Gastroesophageal sphincter (tissue), 4 donors: ENCODE measurements around the gene TSEN34. TPM values are rescaled to one million over a fixed set of nuclear protein-coding genes. Genes with fewer than 3 reads are reported as not detected.
"Not testable (repeated sequence)": the region's sequence is repeated elsewhere in the genome, so short reads cannot be mapped to it uniquely, and the experiment has no call there.

Experiments used
- ATAC-seq: fragments of 150-250 bp; one replicate; pipeline ENCODE4 v1.9.1; 2016; ENCODE audit warnings: mild to moderate bottlenecking, moderate library complexity
- H3K27ac ChIP-seq, 4 donors: fragments of 200-600 bp; sonication (generic) in 3 of 4; 1 replicate in 3 of 4; 2 replicates in 1 of 4; pipeline ENCODE4 v1.5.1; 2016 to 2019
- H3K27me3 ChIP-seq: fragments of 200-600 bp; sonication (generic); one replicate; pipeline ENCODE4 v1.5.1; 2019
- H3K36me3 ChIP-seq, 2 donors: fragments of 200-600 bp; sonication (generic); one replicate each; pipeline ENCODE4 v1.5.1; 2019; ENCODE audit warnings: control low read depth in 1 of 2
- H3K4me1 ChIP-seq, 3 donors: fragments of 200-600 bp; sonication (generic); 1 replicate in 2 of 3; 2 replicates in 1 of 3; pipeline ENCODE4 v1.5.1; 2016 to 2019; ENCODE audit warnings: control low read depth in 2 of 3
- H3K4me3 ChIP-seq, 2 donors: fragments of 200-600 bp; sonication (generic); one replicate each; pipeline ENCODE4 v1.5.1; 2019; ENCODE audit warnings: mild to moderate bottlenecking in 1 of 2, moderate library complexity in 1 of 2
- H3K9me3 ChIP-seq, 3 donors: fragments of 200-600 bp; sonication (generic); one replicate each; pipeline ENCODE4 v1.5.1; 2017 to 2019; ENCODE audit warnings: control low read depth in 2 of 3
- CTCF ChIP-seq, 4 experiments: fragments of 200-600 bp in 2 of 4; fragments of 450-650 bp in 2 of 4; sonication (generic) in 1 of 4; IDR thresholded peaks; one replicate each; pipeline ENCODE4 v1.5.1; 2017 to 2019; ENCODE audit warnings: antibody characterized with exemption in 4 of 4, mild to moderate bottlenecking in 2 of 4, moderate library complexity in 2 of 4
- EP300 ChIP-seq: sonication (generic); formaldehyde crosslinking; IDR thresholded peaks from one replicate; pipeline ENCODE4 v1.6.1; 2017; ENCODE audit warnings: antibody characterized with exemption, mild to moderate bottlenecking
- POLR2A ChIP-seq, 2 donors: fragments of 450-650 bp; IDR thresholded peaks; one replicate each; pipeline ENCODE4 v1.6.1; 2017; ENCODE audit warnings: antibody characterized with exemption in 2 of 2, mild to moderate bottlenecking in 2 of 2, moderate library complexity in 1 of 2
- POLR2AphosphoS5 ChIP-seq: sonication (generic); formaldehyde crosslinking; IDR thresholded peaks from one replicate; pipeline ENCODE4 v1.6.1; 2017; ENCODE audit warnings: antibody characterized with exemption
- WGBS, 2 donors: methylation state at CpG; one replicate each; pipeline ENCODE4 v1.1.5; 2018; ENCODE audit warnings: low coverage in 1 of 2; 5-methylcytosine and 5-hydroxymethylcytosine counted together
- total RNA-seq, 4 donors: library from RNA; depleted of rRNA; stranded (reverse); fragments of >200 nt; gene quantifications; one replicate each; pipeline ENCODE4 v1.1.0, GENCODE V29; 2016

Gene TSEN34
- total RNA-seq, 4 donors from 2014 or later = 57.4 to 73.2 (median 69.8) TPM

- Histone ChIP-seq H3K4me1 (peaks cover 0 to 59% (median 25%) of the 10 kb centered on the region in 3 donors), H3K36me3 (peaks cover 0 to 35% of the 10 kb centered on the region in 2 donors), H3K4me3 (no peak overlapping the region), H3K9me3 (no peaks in the 10 kb centered on the region), H3K27ac (peak overlapping the region in 3 of 4 donors; percentile 68 to 90 (median 82)), H3K27me3 (no peaks in the 10 kb centered on the region)
- TF ChIP-seq POLR2AphosphoS5 = peak; percentile 92
- no peak for TF ChIP-seq EP300
- WGBS, 2 donors = 28 to 44% methylated on average over 3 to 7 of the region's 10 CpGs
- peak; percentile 84 for ATAC-seq
Observed at GRCh38 chr19:54209811-54210494, 18.8 kb downstream of the TSEN34 start.

GRCh38 chr19:54211235-54211634 lies 20.1 kb downstream of the TSEN34 start:
- WGBS, 2 donors = 71 to 86% methylated on average over 8 to 12 of the region's 12 CpGs
- no peak overlapping the region for H3K4me3 ChIP-seq

GRCh38 chr19:54214217-54214616 lies 23.1 kb downstream of the TSEN34 start:
- not testable (repeated sequence) for H3K27me3 ChIP-seq
- WGBS, 2 donors = 0% methylated on average over 2 of the region's 5 CpGs; no CpG with 5 or more reads in 1 of the 2 donors

More at GRCh38 chr19:54211235-54211634, 20.1 kb downstream of the TSEN34 start:
- Histone ChIP-seq H3K27ac (peak overlapping the region in 1 of 4 donors; percentile 82), H3K27me3 (no peaks in the 10 kb centered on the region), H3K4me1 (peaks cover 0 to 46% (median 25%) of the 10 kb centered on the region in 3 donors), H3K9me3 (no peaks in the 10 kb centered on the region), H3K36me3 (peaks cover 0 to 22% of the 10 kb centered on the region in 2 donors)
- no peak for ATAC-seq
- TF ChIP-seq EP300 = no peak
- TF ChIP-seq POLR2A (IDR thresholded peaks at IDR 0.05) = no peak
- TF ChIP-seq POLR2AphosphoS5 = no peak
- TF ChIP-seq CTCF (IDR thresholded peaks at IDR 0.05) = no peak

GRCh38 chr19:54214734-54215133 lies 23.6 kb downstream of the TSEN34 start:
- not testable (repeated sequence) for ATAC-seq, H3K9me3 ChIP-seq, H3K36me3 ChIP-seq, H3K27ac ChIP-seq, H3K4me3 ChIP-seq, H3K27me3 ChIP-seq
- WGBS, 2 donors = 89 to 100% methylated on average over 3 of the region's 19 CpGs
- H3K4me1 ChIP-seq = peaks cover 0 to 11% (median 7%) of the 10 kb centered on the region in 3 donors

More at GRCh38 chr19:54214217-54214616, 23.1 kb downstream of the TSEN34 start:
- H3K4me1 ChIP-seq = peaks cover 0 to 16% (median 12%) of the 10 kb centered on the region in 3 donors
- H3K9me3 ChIP-seq, ATAC-seq, H3K27ac ChIP-seq, H3K4me3 ChIP-seq, H3K36me3 ChIP-seq: not testable (repeated sequence)

- no peaks in the 10 kb centered on the region for H3K36me3 ChIP-seq
- H3K27ac ChIP-seq = no peak overlapping the region
- H3K9me3 ChIP-seq = no peaks in the 10 kb centered on the region
- H3K4me3 ChIP-seq = no peak overlapping the region
- no peaks in the 10 kb centered on the region for H3K4me1 ChIP-seq
- no peak for ATAC-seq
- TF ChIP-seq CTCF (IDR thresholded peaks at IDR 0.05) = no peak
- TF ChIP-seq POLR2AphosphoS5 = no peak
- peaks cover 15% of the 10 kb centered on the region for H3K27me3 ChIP-seq
- WGBS, 2 donors = no CpG with 5 or more reads among the region's 9 CpGs
Observed at GRCh38 chr19:54216869-54217268, 25.8 kb downstream of the TSEN34 start.

- H3K36me3 ChIP-seq, H3K9me3 ChIP-seq, H3K27ac ChIP-seq, H3K4me1 ChIP-seq, H3K4me3 ChIP-seq, ATAC-seq: not testable (repeated sequence)
- 35% methylated on average over 5 of the region's 20 CpGs; no CpG with 5 or more reads in 1 of the 2 donors for WGBS, 2 donors
- peaks cover 24% of the 10 kb centered on the region for H3K27me3 ChIP-seq
Observed at GRCh38 chr19:54217517-54218247, 26.6 kb downstream of the TSEN34 start.

- no peak overlapping the region for H3K27ac ChIP-seq
- 37 to 65% methylated on average over 2 to 4 of the region's 8 CpGs for WGBS, 2 donors
- ATAC-seq = no peak
Observed at GRCh38 chr19:54218259-54218658, 27.2 kb downstream of the TSEN34 start.

More at GRCh38 chr19:54218259-54218658, 27.2 kb downstream of the TSEN34 start:
- Histone ChIP-seq H3K36me3 (no peaks in the 10 kb centered on the region), H3K9me3 (no peaks in the 10 kb centered on the region), H3K4me1 (no peaks in the 10 kb centered on the region), H3K27me3 (peaks cover 29% of the 10 kb centered on the region), H3K4me3 (no peak overlapping the region)
- TF ChIP-seq EP300 (no peak), POLR2A (IDR thresholded peaks at IDR 0.05) (no peak), POLR2AphosphoS5 (no peak), CTCF (IDR thresholded peaks at IDR 0.05) (no peak)
